ENCODE measurements around the gene FIBCD1. TPM values are rescaled to one million over a fixed set of nuclear protein-coding genes. Genes with fewer than 3 reads are reported as not detected.

FIBCD1 gene, protein sequence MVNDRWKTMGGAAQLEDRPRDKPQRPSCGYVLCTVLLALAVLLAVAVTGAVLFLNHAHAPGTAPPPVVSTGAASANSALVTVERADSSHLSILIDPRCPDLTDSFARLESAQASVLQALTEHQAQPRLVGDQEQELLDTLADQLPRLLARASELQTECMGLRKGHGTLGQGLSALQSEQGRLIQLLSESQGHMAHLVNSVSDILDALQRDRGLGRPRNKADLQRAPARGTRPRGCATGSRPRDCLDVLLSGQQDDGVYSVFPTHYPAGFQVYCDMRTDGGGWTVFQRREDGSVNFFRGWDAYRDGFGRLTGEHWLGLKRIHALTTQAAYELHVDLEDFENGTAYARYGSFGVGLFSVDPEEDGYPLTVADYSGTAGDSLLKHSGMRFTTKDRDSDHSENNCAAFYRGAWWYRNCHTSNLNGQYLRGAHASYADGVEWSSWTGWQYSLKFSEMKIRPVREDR
- 1 to 10 TPM in 2 of 4 donors, not detected in 2; 1.4 to 1.7 TPM for total RNA-seq

GRCh38 chr9:130938652-130939404 lies at the start of gene FIBCD1:
Gene FIBCD1, minus strand, starts transcription at chr9:130939247. Its CDS starts 640 bp downstream, at chr9:130938607.
- TF ChIP-seq, protein P1, sequence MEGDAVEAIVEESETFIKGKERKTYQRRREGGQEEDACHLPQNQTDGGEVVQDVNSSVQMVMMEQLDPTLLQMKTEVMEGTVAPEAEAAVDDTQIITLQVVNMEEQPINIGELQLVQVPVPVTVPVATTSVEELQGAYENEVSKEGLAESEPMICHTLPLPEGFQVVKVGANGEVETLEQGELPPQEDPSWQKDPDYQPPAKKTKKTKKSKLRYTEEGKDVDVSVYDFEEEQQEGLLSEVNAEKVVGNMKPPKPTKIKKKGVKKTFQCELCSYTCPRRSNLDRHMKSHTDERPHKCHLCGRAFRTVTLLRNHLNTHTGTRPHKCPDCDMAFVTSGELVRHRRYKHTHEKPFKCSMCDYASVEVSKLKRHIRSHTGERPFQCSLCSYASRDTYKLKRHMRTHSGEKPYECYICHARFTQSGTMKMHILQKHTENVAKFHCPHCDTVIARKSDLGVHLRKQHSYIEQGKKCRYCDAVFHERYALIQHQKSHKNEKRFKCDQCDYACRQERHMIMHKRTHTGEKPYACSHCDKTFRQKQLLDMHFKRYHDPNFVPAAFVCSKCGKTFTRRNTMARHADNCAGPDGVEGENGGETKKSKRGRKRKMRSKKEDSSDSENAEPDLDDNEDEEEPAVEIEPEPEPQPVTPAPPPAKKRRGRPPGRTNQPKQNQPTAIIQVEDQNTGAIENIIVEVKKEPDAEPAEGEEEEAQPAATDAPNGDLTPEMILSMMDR (IDR thresholded peaks at IDR 0.05), result peak in 2 of 4 experiments; percentile 15 to 42
- TF ChIP-seq POLR2AphosphoS5 (IDR thresholded peaks at IDR 0.05), result no peak
- peaks cover 97% of the 10 kb centered on the region for H3K27me3 ChIP-seq
- 0% methylated on average over 13 of the region's 98 CpGs; no CpG with 5 or more reads in 1 of the 2 donors for WGBS, 2 donors (ENCODE audit: low coverage in 1 of 2)
- peaks cover 0 to 63% (median 29%) of the 10 kb centered on the region in 3 donors for H3K4me1 ChIP-seq
- H3K36me3 ChIP-seq, result no peaks in the 10 kb centered on the region
- H3K9me3 ChIP-seq, result no peaks in the 10 kb centered on the region
- peak within 1 kb of the TSS; percentile 17 to 49 for H3K4me3 ChIP-seq
- no peak for ATAC-seq
- no peak within 1 kb of the TSS for H3K27ac ChIP-seq

DNA sequence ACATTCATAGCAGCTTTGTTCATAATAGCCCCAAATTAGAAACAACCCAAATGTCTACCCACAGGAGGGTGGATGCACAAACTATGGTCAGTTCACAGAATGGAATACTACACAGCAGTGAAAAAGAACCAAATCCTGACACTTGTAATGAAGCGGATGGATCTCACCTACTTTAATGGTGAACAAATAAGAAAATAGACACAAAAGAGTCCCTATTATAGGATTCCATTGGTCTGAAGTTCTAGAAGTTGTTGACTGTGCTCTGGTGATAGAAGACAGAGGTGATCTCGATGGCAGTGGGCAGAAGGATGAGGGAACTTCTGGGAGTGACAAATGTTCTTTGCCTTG lies 49.3 kb upstream of the FIBCD1 start:
- H3K4me1 ChIP-seq, result no peaks in the 10 kb centered on the region
- H3K27ac ChIP-seq, result no peak overlapping the region
- H3K36me3 ChIP-seq, result no peaks in the 10 kb centered on the region
- TF ChIP-seq, protein P1 (IDR thresholded peaks at IDR 0.05), result no peak
- no peak for TF ChIP-seq EP300 (IDR thresholded peaks at IDR 0.05)
- TF ChIP-seq POLR2A (IDR thresholded peaks at IDR 0.05), result no peak
- TF ChIP-seq POLR2AphosphoS5 (IDR thresholded peaks at IDR 0.05), result no peak
- peaks cover 65% of the 10 kb centered on the region for H3K27me3 ChIP-seq
- H3K4me3 ChIP-seq, result no peak overlapping the region
- ATAC-seq, result no peak
- no peaks in the 10 kb centered on the region for H3K9me3 ChIP-seq
- 64 to 70% methylated on average over 2 of the region's 2 CpGs for WGBS, 2 donors (ENCODE audit: low coverage in 1 of 2)

- Histone ChIP-seq H3K27ac (no peak overlapping the region), H3K9me3 (no peaks in the 10 kb centered on the region), H3K4me1 (no peaks in the 10 kb centered on the region), H3K4me3 (no peak overlapping the region), H3K36me3 (no peaks in the 10 kb centered on the region), H3K27me3 (peaks cover 61% of the 10 kb centered on the region)
- WGBS, 2 donors (ENCODE audit: low coverage in 1 of 2), result 40 to 55% methylated on average over 8 of the region's 10 CpGs
- no peak for ATAC-seq
- no peak for TF ChIP-seq POLR2AphosphoS5 (IDR thresholded peaks at IDR 0.05)
- no peak for TF ChIP-seq POLR2A (IDR thresholded peaks at IDR 0.05)
- TF ChIP-seq, protein P1 (IDR thresholded peaks at IDR 0.05), result no peak
- no peak for TF ChIP-seq EP300 (IDR thresholded peaks at IDR 0.05)
These were observed 48.8 kb upstream of the FIBCD1 start for GRCh38 chr9:130987738-130988399.

- Histone ChIP-seq H3K4me1 (no peaks in the 10 kb centered on the region), H3K27me3 (peaks cover 61% of the 10 kb centered on the region), H3K4me3 (no peak overlapping the region), H3K36me3 (no peaks in the 10 kb centered on the region), H3K27ac (no peak overlapping the region), H3K9me3 (no peaks in the 10 kb centered on the region)
- no peak for ATAC-seq
- WGBS, 2 donors (ENCODE audit: low coverage in 1 of 2), result 63% methylated on average over 3 of the region's 7 CpGs; no CpG with 5 or more reads in 1 of the 2 donors
- TF ChIP-seq POLR2A (IDR thresholded peaks at IDR 0.05) (no peak), POLR2AphosphoS5 (IDR thresholded peaks at IDR 0.05) (no peak), EP300 (IDR thresholded peaks at IDR 0.05) (no peak)
- TF ChIP-seq, protein P1 (IDR thresholded peaks at IDR 0.05), result no peak
These were observed 48.0 kb upstream of the FIBCD1 start for GRCh38 chr9:130987054-130987453.
